Skeletal muscle tissue (tissue), 4 donors: ENCODE measurements around the gene CCNE1. TPM values are rescaled to one million over a fixed set of nuclear protein-coding genes. Genes with fewer than 3 reads are reported as not detected.

Source experiments
- H3K27ac ChIP-seq: one replicate; pipeline ENCODE4 v1.7.0; 2013; ENCODE audit warnings: mild to moderate bottlenecking, low read depth, low read length, inconsistent platforms
- H3K27me3 ChIP-seq, 3 donors: one replicate each; pipeline ENCODE4 v1.7.0; 2013; ENCODE audit warnings: low read length in 3 of 3; ENCODE audit not compliant: control insufficient read depth in 3 of 3, insufficient read depth in 3 of 3
- H3K36me3 ChIP-seq, 3 donors: one replicate each; pipeline ENCODE4 v1.7.0; 2013; ENCODE audit warnings: low read length in 3 of 3; ENCODE audit not compliant: control insufficient read depth in 3 of 3, insufficient read depth in 3 of 3
- H3K4me1 ChIP-seq, 3 donors: one replicate each; pipeline ENCODE4 v1.7.0; 2013; ENCODE audit warnings: low read length in 3 of 3, mild to moderate bottlenecking in 3 of 3; ENCODE audit not compliant: control insufficient read depth in 3 of 3, insufficient read depth in 3 of 3
- H3K4me3 ChIP-seq, 3 donors: one replicate each; pipeline ENCODE4 v1.7.0; 2013; ENCODE audit warnings: low read length in 3 of 3
- H3K9ac ChIP-seq, 3 donors: one replicate each; pipeline ENCODE4 v1.7.0; 2013; ENCODE audit warnings: low read length in 3 of 3, mild to moderate bottlenecking in 3 of 3, moderate library complexity in 2 of 3, low read depth in 1 of 3
- H3K9me3 ChIP-seq, 3 donors: one replicate each; pipeline ENCODE4 v1.7.0; 2013; ENCODE audit warnings: low read length in 3 of 3; ENCODE audit not compliant: control insufficient read depth in 3 of 3
- total RNA-seq: library from RNA; depleted of rRNA; stranded (reverse); fragments of >200 nt; gene quantifications from one replicate; pipeline ENCODE4 v1.2.3, GENCODE V29; 2014
- donor health status: Osteomylitis.

The CCNE1 gene
- total RNA-seq, 1 donor from 2014 or later = 9.9 TPM

DNA sequence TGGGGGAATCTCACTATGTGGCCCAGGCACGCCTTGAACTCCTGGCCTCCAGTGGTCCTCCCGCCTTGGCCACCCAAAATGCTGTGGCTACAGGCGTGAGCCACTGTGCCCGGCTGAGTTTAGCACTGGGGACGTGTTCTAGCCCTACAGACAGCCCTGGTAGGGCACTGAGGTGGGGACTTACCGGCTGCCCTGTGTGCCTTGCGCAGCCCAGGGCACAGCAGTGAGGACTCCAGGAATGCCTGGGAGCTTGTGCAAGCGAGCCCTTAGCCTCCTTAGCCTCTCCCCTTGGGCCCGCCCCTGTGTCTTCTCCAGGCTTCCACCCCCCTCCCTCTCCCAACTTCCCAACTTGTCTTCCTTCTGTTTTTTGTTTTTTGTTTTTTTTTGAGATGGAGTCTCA lies 21.0 kb downstream of the CCNE1 start:
- Histone ChIP-seq H3K27ac (no peak overlapping the region), H3K9me3 (no peaks in the 10 kb centered on the region)

DNA sequence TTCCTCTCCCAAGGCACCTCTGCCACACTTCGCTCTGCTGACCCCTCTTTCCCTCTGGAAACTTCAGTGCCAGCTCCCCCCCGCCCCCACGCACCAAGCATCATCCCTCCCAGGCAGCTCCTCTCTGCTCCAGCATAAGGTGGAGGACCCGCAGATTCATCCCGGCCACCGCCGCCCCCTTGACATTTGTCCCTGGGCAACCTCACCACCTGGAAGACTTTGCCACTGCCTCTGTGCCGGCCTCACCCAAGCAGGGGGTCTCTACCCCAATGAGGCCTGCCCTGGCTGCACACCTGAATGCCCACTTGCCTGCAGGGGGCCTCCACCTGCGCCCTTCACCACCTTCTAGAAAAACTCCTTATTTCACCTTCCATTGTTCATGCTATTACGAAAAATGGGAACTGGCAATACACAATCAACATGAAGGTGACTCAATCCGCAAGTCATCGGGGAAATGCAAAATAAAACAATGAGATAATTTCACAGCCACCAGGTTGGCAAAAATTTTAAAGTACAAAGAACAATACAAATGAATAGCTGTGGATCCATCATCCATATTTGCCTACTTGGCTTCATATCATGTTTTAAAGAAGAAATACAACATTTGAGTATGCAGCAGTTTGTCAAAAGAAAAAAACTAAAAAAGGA lies 21.9 kb downstream of the CCNE1 start:
- H3K4me1 ChIP-seq = no peaks in the 10 kb centered on the region
- no peak overlapping the region for H3K27ac ChIP-seq

More for the DNA sequence above, 21.0 kb downstream of the CCNE1 start:
- Histone ChIP-seq H3K4me3 (no peak overlapping the region), H3K36me3 (no peaks in the 10 kb centered on the region), H3K9ac (no peak overlapping the region), H3K27me3 (peaks cover 3 to 20% (median 4%) of the 10 kb centered on the region in 3 donors), H3K4me1 (no peaks in the 10 kb centered on the region)

DNA sequence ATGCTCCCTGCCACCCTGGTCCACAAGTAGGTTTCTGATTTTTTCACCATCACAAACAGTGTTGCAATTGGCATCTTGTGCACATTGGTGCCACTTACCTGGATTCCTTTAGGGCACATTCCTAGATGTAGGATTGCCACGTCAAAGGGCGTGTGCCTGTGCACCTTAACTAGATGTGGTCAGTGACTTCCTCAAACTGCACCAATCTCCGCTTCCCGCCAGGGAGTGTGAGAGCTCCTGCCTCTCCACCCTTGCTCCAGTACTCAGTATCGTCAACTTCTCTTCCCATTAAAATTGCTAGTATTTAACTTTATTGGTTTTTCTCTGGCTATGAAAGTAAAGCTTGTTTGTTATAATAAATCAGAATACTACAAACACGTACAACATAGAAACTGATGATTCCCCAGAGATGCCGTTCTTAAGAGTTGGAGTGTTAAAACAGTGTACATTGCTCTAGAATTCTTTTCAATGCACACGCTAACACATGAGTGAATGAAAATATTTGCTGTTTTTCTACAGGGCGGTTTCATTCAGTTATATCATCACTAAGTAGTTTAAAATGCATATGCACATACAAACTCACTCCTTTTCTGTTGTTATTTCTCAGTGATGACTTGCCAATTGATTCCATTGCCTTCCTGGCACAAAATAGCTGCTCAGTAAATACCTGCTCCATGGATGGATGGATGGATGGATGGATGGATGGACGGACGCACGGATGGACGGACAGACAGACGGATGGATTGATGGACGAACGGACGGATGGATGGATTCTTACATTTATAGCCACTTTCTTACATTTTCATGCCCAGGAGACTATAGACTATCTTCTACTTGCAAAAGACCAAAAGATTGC lies 23.4 kb downstream of the CCNE1 start:
- Histone ChIP-seq H3K4me3 (no peak overlapping the region), H3K36me3 (no peaks in the 10 kb centered on the region), H3K27ac (no peak overlapping the region), H3K27me3 (peaks cover 17 to 29% (median 17%) of the 10 kb centered on the region in 3 donors), H3K9me3 (no peaks in the 10 kb centered on the region), H3K9ac (no peak overlapping the region), H3K4me1 (no peaks in the 10 kb centered on the region)

More for the DNA sequence above, 21.9 kb downstream of the CCNE1 start:
- H3K27me3 ChIP-seq = peaks cover 5 to 20% (median 6%) of the 10 kb centered on the region in 3 donors
- no peak overlapping the region for H3K9ac ChIP-seq
- H3K9me3 ChIP-seq = no peaks in the 10 kb centered on the region
- no peak overlapping the region for H3K4me3 ChIP-seq
- no peaks in the 10 kb centered on the region for H3K36me3 ChIP-seq

DNA sequence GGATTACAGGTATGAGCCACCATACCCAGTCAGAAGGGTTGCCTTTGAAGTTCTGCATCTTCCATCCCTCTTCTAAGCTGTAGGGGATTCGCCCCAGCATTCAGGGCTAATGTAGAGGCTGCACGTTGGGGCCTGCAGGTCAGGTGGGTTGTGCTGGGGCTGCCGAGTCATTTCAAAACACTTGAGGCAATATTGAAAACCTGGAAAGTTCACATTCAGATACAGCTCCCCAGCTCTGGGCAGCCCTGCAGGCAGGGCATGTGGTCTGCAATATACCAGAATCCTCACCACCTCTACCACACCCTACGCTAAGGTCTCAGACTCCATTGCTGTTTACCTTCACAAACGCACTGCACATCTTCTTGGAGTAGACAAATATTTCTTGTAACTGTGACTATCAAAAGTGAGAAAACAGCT lies 24.6 kb downstream of the CCNE1 start:
- no peak overlapping the region for H3K9ac ChIP-seq
- peaks cover 23 to 28% (median 23%) of the 10 kb centered on the region in 3 donors for H3K27me3 ChIP-seq
- no peak overlapping the region for H3K27ac ChIP-seq

DNA sequence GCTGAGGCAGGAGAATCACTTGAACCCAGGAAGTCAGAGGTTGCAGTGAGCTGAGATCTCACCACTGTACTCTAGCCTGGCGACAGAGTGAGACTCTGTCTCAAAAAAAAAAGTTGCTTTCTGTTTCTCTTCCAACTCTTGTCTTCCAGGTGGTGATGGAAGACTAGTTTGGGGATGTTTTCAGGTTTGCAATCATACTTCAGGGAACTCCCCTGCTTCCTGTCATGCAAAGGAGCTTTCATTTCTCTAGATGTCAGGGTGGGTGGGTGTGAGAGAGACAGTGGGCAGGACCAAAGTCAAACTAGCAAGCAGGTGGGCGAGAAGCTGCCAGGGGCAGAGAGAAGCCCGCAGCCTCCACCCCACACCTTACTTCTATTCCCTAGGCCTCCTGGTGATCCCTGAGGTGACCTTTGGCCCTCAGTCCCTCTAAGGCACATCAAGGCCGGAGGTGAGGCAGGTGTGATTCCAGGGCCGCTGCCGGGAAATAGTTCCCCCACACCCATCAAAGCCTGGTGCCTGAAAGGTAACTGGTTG lies 25.7 kb downstream of the CCNE1 start:
- H3K27ac ChIP-seq = no peak overlapping the region

More for the DNA sequence above, 24.6 kb downstream of the CCNE1 start:
- no peaks in the 10 kb centered on the region for H3K36me3 ChIP-seq
- no peak overlapping the region for H3K4me3 ChIP-seq
- H3K9me3 ChIP-seq = no peaks in the 10 kb centered on the region
- no peaks in the 10 kb centered on the region for H3K4me1 ChIP-seq

DNA sequence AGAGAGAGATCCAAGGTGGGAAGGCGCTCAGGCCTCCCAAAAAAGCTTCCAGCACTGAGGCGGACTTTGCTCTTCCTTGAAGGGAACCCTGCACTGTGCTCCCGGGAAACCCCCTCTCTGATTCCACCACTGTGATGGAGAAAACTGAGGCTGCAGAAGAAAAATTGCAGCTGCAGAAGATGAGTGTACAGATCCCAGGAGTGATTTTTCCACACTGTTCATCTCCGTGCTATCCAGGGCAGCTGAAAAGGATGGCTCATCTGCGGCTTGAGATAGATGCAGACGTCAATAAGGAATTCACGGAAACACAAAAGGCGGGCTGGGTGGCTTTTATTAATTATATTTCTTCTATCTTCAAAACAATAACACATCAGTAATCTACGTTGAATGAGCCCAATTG lies 26.2 kb downstream of the CCNE1 start:
- Histone ChIP-seq H3K9ac (no peak overlapping the region), H3K36me3 (no peaks in the 10 kb centered on the region), H3K4me3 (no peak overlapping the region), H3K27ac (no peak overlapping the region), H3K4me1 (peaks cover 0 to 2% (median under 1%) of the 10 kb centered on the region in 3 donors), H3K27me3 (peaks cover 14 to 32% (median 28%) of the 10 kb centered on the region in 3 donors), H3K9me3 (no peaks in the 10 kb centered on the region)

More for the DNA sequence above, 25.7 kb downstream of the CCNE1 start:
- Histone ChIP-seq H3K9me3 (no peaks in the 10 kb centered on the region), H3K27me3 (peaks cover 18 to 32% (median 28%) of the 10 kb centered on the region in 3 donors), H3K4me1 (no peaks in the 10 kb centered on the region), H3K4me3 (no peak overlapping the region), H3K36me3 (no peaks in the 10 kb centered on the region), H3K9ac (no peak overlapping the region)

DNA sequence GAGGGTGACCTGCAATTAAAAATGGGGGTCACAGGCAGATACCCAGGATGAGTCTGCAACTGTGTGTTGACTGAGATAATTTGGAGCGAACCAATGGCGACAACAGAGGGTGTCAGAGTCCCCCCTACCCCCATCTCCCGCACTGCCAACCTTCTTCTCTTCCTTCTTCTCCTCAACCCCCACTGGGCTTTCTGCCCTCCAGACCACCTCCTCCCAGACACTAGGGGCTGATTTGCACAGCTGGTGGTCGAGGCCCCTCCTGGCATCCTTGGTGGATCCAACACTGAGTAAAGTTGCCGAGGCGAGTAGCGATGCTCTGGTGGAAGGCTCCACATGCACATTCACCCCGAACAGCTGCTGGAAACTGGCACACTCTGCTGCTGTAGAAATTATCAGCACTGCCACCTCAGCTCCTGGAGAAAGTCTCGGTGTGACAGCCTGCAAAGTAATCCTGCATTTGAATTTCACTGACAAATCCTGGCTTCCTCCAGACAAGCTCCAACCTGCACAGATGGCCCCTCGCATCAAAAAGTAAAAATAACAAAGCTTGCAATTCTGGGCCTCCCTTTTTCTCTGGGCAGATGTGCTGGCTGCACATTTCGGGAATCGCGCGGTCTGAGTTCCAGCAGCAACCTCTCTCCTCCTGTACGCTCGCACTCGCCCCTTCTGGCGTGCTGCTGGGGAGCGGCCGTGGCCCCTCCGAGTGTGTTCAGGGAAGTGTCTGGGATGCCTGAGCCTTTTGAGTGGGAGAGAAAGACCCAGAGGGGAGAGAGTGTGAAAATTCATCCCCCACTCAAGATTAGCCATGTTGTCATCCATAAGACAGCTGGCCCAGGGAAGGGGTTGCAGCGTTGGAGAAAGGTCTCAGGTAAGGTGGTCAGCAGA lies 28.5 kb downstream of the CCNE1 start:
- H3K4me1 ChIP-seq = peaks cover 11 to 18% (median 15%) of the 10 kb centered on the region in 3 donors
- H3K27ac ChIP-seq = no peak overlapping the region
- no peak overlapping the region for H3K9ac ChIP-seq
- H3K9me3 ChIP-seq = no peaks in the 10 kb centered on the region
- peaks cover 14 to 32% (median 28%) of the 10 kb centered on the region in 3 donors for H3K27me3 ChIP-seq
- no peaks in the 10 kb centered on the region for H3K36me3 ChIP-seq
- no peak overlapping the region for H3K4me3 ChIP-seq

DNA sequence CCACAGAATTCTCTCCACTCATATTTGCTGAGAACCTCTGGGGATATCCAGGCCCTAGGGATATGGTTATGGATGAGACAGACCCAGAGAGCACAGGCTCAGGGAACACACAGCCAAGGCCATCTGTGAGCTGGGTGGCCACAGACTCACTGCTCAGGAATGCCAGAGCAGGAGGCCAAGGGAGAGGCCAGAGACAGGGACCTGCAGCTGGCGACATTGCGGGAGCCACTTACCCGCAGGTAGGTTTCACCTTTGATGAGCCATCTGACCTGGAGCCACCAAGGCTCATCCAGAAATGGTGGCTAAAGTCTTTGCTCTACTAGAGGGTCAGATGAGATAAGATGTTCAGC lies 29.4 kb downstream of the CCNE1 start:
- Histone ChIP-seq H3K4me3 (no peak overlapping the region), H3K36me3 (no peaks in the 10 kb centered on the region), H3K27ac (no peak overlapping the region), H3K27me3 (peaks cover 11 to 32% (median 28%) of the 10 kb centered on the region in 3 donors), H3K4me1 (peaks cover 18 to 24% (median 23%) of the 10 kb centered on the region in 3 donors), H3K9ac (no peak overlapping the region), H3K9me3 (no peaks in the 10 kb centered on the region)

DNA sequence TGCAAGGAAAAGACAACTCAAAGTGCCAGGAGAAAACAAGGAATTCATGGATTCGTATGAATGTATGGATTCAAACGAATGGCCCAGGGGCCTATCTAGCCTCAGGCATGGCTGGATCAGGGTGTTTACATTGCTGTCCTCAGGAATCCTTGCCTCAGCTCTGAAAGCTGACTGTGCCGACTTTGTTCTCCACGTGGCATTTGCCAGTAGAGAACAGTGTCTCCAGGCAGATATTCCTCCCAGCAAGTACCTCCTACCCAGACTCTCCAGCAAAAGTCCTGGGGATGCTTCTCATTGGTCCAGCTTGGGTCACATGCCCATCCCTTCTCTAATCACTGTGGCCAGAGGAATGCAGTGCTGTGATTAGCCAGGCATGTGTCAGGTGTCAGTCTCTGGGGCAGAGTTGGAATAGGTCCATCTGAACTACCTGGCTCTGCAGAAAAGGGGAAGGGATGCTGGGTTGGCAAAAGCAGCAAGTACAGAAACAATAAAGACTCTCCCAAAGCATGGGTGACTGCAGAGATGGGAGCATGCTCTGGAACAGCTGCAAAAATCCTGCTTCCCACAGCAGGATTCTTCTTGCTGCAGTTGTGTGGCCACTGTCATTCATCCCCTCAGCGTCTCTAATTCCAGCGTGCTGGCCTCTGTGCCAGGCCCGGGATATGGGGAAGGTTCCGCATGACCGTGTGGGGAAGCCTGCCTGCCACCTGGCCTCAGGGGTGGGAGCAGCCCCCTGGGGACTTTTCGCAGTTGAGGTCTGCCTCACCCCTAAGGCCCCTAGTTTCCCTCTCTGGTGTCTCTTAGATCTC lies 30.0 kb downstream of the CCNE1 start:
- H3K36me3 ChIP-seq = no peaks in the 10 kb centered on the region
- no peak overlapping the region for H3K27ac ChIP-seq
- peaks cover 11 to 32% (median 28%) of the 10 kb centered on the region in 3 donors for H3K27me3 ChIP-seq
- no peak overlapping the region for H3K9ac ChIP-seq
- H3K4me3 ChIP-seq = no peak overlapping the region
- H3K9me3 ChIP-seq = no peaks in the 10 kb centered on the region
- peaks cover 18 to 24% (median 23%) of the 10 kb centered on the region in 3 donors for H3K4me1 ChIP-seq
